Epithelial cell of proximal tubule (primary cell): ENCODE data around the gene SYNDIG1. TPM values are rescaled to one million over a fixed set of nuclear protein-coding genes. Genes with fewer than 3 reads are reported as not detected.

Experiments
- DNase-seq: peaks from one replicate; pipeline ENCODE4 v3.0.0-alpha.2; 2011; ENCODE audit warnings: low read depth
- H3K4me3 ChIP-seq: 2 replicates; pipeline ENCODE4 v1.5.1; 2011; ENCODE audit warnings: low read depth, mild to moderate bottlenecking, low read length
- CTCF ChIP-seq: conservative IDR thresholded peaks from 2 replicates; pipeline ENCODE4 v1.5.1; 2012; ENCODE audit warnings: low read depth, mild to moderate bottlenecking, low read length
- total RNA-seq: library from RNA; depleted of rRNA; stranded (reverse); fragments of >200 nt; gene quantifications from 2 replicates; pipeline ENCODE4 v1.2.3, GENCODE V29; 2015

SYNDIG1 gene
- total RNA-seq, 1 donor from 2014 or later: 0.12 TPM

- TF ChIP-seq CTCF: no peak
- DNase-seq: no peak
- no peak overlapping the region for H3K4me3 ChIP-seq
These were observed 127.6 kb downstream of the SYNDIG1 start for GRCh38 chr20:24597051-24597450.

- no peak overlapping the region for H3K4me3 ChIP-seq
- no peak for DNase-seq
- TF ChIP-seq CTCF: no peak
These were observed 128.9 kb downstream of the SYNDIG1 start for GRCh38 chr20:24598346-24598745.

- DNase-seq: no peak
- TF ChIP-seq CTCF: no peak
- no peak overlapping the region for H3K4me3 ChIP-seq
These were observed 129.6 kb downstream of the SYNDIG1 start for GRCh38 chr20:24598996-24599395.

- TF ChIP-seq CTCF: no peak
- no peak for DNase-seq
- H3K4me3 ChIP-seq: no peak overlapping the region
These were observed 130.6 kb downstream of the SYNDIG1 start for GRCh38 chr20:24600012-24600411.

GRCh38 chr20:24603454-24603853 lies 134.0 kb downstream of the SYNDIG1 start:
- no peak overlapping the region for H3K4me3 ChIP-seq
- no peak for TF ChIP-seq CTCF
- DNase-seq: no peak

GRCh38 chr20:24604966-24605665 lies 135.7 kb downstream of the SYNDIG1 start:
- no peak for TF ChIP-seq CTCF
- no peak overlapping the region for H3K4me3 ChIP-seq
- DNase-seq: no peak

GRCh38 chr20:24605937-24606455 lies 136.6 kb downstream of the SYNDIG1 start:
- TF ChIP-seq CTCF: no peak
- no peak for DNase-seq
- no peak overlapping the region for H3K4me3 ChIP-seq
